NCI-H226 (cell line): ENCODE measurements around the gene SCML1.

ENCODE experiments used
- DNase-seq: peaks from one replicate; pipeline ENCODE4 v3.0.0-alpha.2; 2015

SCML1 gene

DNA sequence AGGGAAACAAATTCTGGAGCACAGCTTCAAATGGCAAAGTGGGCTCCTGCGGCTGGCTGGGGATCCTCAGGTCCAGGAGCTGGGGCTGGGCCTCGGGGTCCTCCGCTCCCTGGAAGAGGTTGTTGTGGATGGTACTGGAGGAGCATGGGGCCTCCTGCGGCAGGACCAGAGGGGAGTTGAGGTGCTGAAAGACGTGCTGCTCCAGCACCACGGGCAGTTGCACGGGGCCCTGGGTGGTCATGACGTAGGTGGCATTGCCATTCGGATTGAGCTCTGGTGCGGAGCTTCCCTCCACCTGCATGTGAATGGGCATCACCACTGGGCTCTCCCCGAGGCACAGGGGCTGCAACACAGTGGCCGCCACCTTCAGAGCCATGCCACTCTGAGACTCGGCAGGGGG lies 64.1 kb downstream of the SCML1 start:
- DNase-seq, result no peak

DNA sequence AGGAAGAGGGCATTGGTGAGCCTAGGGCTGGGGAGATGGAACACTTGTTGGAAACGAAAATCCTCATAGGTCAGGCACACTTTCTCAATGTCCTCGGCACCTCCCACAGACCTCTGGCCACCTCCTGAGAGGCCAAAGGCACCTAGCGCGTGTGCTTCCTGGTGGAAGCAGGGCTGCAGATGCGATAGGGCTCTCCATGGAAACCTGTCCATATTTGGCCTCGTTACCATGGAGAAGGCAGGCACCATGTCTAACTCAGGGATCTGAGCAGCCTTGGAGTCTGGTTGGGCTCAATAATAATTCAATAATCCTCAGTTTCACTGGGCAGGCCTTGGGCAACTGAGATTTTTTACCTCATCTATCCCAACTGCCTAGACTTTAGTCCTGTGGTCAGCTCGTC lies 65.5 kb downstream of the SCML1 start:
- no peak for DNase-seq

DNA sequence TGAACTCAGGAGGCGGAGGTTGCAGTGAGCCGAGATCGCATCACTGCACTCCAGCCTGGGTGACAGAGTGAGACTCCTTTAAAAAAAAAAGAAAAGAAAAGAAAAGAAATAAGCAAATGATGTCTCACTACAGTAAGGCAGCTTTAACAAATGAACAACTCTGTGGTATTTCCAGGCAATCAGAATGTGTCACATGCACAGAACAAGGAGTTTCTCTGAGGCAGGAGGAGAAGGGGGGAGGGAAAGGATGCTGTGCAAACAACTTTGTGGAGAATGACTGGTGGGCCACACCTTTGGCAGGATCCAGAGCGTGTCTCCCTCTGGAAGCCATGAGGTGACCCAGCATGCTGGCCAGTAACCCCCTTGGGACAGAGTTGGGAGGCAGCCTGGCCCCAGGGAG lies 66.2 kb downstream of the SCML1 start:
- no peak for DNase-seq
